ENCODE results near the gene SARNP.

The SARNP gene

GRCh38 chr12:55743406-55744339 lies 73.9 kb downstream of the SARNP start:
- no peak for DNase-seq (ENCODE audit: low read depth in 2 of 2)

GRCh38 chr12:55742719-55743405 lies 74.7 kb downstream of the SARNP start, which contains the start of gene GDF11:
TSS of gene GDF11 (plus strand) at chr12:55743122. CDS start at chr12:55743317, 195 bp downstream.
- peak; percentile 67 to 69 for DNase-seq (ENCODE audit: low read depth in 2 of 2)

GRCh38 chr12:55741931-55742680 lies 75.4 kb downstream of the SARNP start:
- no peak for DNase-seq (ENCODE audit: low read depth in 2 of 2)

DNA sequence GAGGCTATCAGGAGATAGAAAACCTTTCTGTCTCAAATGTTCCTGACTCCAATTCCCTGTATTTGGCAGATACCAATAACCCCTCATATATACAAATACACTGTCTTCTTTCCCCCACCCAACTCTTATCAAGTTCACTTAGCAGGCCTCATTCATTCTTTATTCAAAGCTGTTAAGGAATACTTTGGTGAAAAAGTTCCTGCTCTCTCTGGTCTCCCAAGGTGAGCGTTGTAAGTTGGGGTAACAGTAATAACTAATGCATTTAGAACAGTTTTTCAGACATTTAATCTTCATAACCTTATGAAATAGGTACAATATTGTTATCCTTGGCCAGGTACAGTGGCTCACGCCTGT lies 78.5 kb downstream of the SARNP start:
- no peak for DNase-seq (ENCODE audit: low read depth in 2 of 2)

DNA sequence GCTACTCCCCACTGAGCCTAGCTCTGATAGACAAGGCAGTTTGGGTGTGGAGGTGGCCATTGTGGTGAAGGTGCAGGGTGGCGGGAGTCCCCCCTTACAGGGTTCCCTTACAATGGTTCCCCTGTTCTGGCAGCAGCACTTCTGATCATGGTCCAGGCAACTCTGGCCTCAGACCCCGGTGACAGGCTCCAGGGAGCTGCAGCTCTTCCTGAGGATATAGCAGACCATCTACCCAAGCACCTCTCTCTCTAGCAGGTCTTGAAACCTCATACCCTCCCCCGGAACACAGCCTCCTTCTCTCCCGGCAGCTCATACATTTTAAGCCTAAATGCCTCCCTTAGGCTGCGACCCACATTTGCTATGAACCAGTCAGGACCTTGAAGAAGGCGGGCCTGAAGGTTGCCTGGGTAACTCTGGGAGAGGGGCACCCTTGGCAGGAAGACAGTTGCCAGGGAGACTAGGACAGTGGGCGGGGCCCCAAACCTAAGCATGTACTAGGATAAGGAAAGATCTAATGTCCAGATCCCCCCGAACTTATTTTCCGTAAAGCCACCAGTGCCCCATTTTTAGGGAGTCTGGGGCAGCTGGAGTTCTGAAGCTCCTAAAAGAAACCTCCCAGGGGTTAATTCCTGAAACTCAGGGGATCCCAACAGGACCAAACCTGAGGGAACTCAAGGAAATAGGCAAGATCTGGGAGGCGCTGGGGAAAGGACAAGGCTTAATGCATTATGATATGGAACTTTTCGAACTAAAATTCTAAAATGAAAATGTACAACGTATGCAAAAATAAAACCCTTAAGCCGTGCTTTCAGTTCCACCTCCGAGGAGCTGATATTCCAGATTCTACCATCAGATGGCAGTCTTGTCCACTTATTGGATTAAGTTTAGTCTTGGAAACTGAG lies 79.2 kb downstream of the SARNP start:
- DNase-seq (ENCODE audit: low read depth in 2 of 2) = peak in 1 of 2 donors; percentile 76

DNA sequence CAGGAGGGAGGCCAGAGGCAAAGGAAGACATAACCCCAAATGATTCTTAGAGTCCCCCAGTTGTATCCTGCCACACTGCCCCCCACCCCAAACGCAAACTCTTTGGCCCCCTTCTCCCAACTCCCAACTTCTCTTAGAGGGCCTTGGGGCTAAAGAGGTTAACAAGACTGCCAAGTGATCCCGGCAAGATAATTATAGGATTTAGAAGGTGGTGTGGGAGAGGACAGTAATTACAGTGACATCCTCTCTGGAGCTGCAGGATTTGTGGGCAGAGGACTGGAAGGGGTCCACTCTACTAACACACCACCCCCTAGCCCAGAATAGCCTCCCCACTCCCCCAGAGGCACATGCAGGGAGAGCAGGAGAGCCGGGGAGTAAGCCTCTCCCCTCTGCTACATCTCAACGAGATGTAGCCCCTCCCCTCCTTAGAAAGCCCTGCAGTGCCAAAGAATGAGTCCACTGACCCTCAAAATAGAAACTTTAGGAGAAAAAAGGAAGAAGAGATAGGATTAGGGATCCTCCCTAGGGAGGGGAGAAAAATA lies 79.9 kb downstream of the SARNP start:
- DNase-seq (ENCODE audit: low read depth in 2 of 2) = no peak

GRCh38 chr12:55736780-55737580 lies 80.5 kb downstream of the SARNP start:
- DNase-seq (ENCODE audit: low read depth in 2 of 2) = peak in 1 of 2 donors; percentile 59

DNA sequence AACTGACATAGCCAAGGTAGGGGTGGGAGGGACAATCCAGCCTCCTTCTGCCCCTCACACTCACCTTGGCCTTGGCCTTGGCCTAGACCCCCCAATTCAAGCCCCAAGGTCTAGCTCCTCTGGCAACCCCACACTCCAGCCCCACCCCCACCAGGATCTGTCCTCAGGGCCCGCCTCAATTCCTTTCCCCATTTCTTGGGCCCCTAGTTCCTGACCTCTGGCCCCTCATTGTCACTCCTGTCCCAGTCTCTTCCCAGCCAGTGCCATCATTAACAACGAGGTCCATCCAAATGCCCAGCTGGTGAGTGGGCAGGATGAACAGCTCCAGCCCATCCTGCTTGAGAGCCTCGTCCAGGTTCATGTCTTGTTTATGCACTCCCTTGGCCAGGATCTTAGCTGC lies 81.4 kb downstream of the SARNP start:
- no peak for DNase-seq (ENCODE audit: low read depth in 2 of 2)

- no peak for DNase-seq (ENCODE audit: low read depth in 2 of 2)
These were observed 82.9 kb downstream of the SARNP start for GRCh38 chr12:55734595-55734994.

DNA sequence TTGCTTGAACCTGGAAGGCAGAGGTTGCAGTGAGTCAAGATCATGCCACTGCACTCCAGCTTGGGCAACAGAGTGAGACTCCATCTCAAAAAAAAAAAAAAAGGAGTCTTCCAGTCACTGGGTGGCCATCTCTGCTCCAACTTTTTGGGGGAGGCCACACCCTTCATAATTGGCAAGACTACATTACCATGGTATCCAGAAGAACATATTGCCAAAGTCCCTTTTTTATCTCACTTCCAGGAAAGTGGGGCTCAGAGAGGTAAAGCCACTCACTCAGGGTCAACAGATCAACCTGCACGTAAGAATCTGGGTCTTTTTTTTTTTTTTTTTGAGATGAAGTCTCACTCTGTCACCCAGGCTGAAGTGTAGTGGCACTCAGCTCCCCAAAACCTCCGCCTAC lies 83.7 kb downstream of the SARNP start:
- DNase-seq (ENCODE audit: low read depth in 2 of 2) = no peak

DNA sequence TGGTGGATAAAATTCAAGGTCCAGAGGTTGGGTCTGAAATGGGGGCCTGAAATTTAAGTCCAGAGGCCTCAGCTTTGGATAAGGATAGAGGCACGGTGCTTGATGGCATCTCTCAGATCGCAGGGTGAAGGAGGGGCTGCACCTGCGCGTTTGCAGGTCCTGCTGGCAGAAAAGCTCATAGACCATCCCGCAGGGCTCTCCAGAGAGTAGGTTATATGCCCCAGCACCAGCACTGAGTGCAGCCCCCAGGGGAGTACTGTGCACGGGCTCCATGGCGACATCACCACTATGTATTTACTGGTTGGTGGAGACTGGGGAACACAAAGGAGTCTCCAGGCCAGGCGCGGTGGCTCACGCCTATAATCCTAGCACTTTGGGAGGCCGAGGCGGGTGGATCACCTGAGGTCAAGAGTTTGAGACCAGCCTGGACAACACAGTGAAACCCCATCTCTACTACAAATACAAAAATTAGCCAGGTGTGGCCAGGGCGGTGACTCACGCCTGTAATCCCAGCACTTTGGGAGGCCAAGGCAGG lies 84.4 kb downstream of the SARNP start:
- DNase-seq (ENCODE audit: low read depth in 2 of 2) = no peak

GRCh38 chr12:55732288-55732687 lies 85.2 kb downstream of the SARNP start:
- no peak for DNase-seq (ENCODE audit: low read depth in 2 of 2)

DNA sequence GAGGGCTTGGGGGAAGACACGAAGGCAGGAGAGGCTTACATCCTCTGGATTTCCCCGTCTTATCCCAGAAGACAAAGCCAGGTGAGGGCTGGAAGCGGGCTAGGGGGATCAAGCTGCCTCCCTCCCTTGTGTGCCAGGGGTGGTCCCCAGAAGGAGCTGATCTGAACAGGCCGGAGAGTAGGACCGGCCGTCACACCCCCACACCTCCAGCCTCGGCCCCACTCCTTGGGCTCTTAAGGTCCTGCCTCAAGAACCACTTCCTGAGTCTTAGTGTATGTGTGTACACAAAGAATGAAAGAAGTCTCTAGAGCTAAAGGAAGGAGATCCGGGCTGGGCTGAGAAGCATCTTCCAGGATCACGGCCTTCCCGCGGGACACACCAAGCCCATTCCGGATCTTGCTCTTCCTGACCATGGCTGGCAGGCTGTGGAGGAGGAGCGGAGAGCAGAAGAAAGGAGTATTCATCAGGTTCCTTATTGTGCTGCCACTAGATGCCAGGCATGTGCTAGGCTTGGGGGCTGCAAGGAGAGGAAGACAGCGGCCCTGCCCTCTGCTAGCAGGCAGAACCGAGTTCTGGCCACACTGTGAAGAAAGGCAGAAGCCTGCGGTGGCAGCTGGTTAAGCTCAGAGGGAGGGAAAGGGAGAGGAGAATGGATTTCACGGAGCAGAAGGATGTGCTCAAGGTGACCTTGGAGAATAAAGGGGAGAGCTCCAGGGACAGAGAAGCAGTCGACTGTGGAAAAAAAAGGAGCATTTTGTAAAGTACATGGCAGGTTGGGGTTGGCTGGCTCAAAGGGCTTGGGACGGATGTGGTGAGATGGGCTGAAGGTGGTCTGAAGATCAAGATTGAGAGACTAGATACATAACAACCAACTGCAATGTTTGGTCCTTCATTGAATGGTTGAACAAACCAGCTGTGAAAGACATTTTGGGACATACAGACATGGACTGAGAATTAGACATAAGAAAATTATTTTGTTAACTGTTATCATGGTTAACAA lies 87.4 kb downstream of the SARNP start:
- DNase-seq (ENCODE audit: low read depth in 2 of 2) = no peak

GRCh38 chr12:55728939-55729818 lies 88.3 kb downstream of the SARNP start, which contains the start of gene CD63:
TSS of gene CD63 (minus strand) at chr12:55729009. CDS start at chr12:55728341, 668 bp downstream.
- peak; percentile 68 to 76 for DNase-seq (ENCODE audit: low read depth in 2 of 2)

GRCh38 chr12:55728186-55728938 lies 89.2 kb downstream of the SARNP start:
- no peak for DNase-seq (ENCODE audit: low read depth in 2 of 2)

DNA sequence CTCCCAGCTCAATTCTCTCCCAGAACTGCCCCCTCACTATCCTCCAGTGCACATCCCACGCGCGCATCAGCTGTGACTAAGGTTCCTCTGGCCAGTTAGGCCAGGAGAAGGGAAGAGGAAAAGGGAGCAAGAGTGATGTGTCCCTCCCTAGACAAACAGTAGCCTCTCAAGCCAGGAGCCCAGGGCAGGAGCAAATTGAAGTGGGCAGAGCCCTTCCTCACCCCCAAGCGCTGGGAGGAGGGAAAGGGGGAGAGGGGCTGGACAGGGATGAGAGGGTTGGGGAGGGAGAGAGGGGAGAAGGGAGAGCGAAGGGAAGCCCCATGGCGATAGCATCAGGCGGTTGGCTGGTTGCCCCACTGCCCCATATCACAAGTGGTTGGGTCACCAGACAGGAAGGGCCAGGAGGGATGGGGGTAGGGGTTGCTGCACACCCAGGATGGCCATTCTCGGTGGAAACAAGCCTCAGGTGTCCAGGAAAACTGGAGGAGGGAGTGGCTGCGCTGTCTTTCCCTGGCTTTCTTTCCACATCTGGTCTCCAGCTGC lies 89.8 kb downstream of the SARNP start:
- DNase-seq (ENCODE audit: low read depth in 2 of 2) = no peak
